GM12892 (cell line): Measurements from ENCODE around the gene ERC1.

Experiments used
- POLR2A ChIP-seq: IDR thresholded peaks from 2 replicates; pipeline ENCODE4 v1.6.1; 2011; ENCODE audit warnings: low read depth, low read length, control low read depth
- POLR2AphosphoS5 ChIP-seq: IDR thresholded peaks from 2 replicates; pipeline ENCODE4 v1.6.1; 2011; ENCODE audit warnings: low read depth, low read length, control low read depth
- TAF1 ChIP-seq: IDR thresholded peaks from 2 replicates; pipeline ENCODE4 v1.6.1; 2011; ENCODE audit warnings: low read depth, mild to moderate bottlenecking, control low read depth, low read length, borderline replicate concordance

DNA sequence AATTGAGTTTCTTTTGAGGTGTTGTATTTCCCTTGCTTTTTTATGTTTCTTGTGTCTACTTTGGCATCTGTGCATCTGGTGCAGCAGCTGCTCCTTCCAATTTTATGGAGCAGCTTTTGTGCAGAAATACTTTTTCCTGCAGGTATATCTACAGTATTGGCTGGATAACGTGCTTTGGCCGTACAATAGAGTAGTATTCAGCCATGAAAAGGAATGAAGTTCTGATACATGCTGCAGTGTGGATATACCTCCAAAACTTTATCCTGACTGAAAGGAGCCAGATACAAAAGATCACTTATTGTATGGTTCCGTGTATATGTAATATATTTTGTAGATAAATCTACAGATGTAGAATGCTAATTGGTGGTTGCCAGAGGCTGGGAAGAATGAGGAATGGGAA lies 74.6 kb downstream of the ERC1 start:
- no peak for TF ChIP-seq POLR2A
- TF ChIP-seq POLR2AphosphoS5: no peak
- TF ChIP-seq TAF1: no peak
